Fibroblast of skin of right quadriceps (primary cell): Measurements from ENCODE around the gene TXNRD3.
A peak's percentile ranks its signal among the peaks of the same experiment; 100 is the strongest.
"Not testable (repeated sequence)": the region's sequence is repeated elsewhere in the genome, so short reads cannot be mapped to it uniquely, and the experiment has no call there.

Source experiments
- DNase-seq: peaks from one replicate; pipeline ENCODE4 v3.0.0-alpha.2; 2013

TXNRD3 gene

DNA sequence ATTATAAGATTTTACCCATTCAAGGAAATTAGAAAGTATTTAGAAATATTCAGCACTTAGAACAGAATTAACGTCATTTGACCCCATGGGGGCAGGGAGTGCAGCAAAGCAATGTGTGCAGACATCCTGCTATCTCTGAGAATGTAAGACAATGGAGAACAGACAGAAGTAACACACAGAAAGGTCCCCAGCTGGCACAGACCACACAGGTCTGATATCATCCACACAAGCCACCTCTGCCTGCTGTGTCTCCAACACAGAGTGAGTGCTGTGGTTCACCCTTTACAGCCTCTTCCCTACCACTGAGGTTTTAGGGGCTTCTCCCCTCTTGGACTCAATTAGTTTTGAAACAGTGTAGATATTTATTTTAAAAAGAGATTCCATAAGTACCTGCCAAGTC lies 16.1 kb downstream of the TXNRD3 start:
- DNase-seq: no peak

GRCh38 chr3:126636436-126636835 lies 18.5 kb downstream of the TXNRD3 start:
- no peak for DNase-seq

GRCh38 chr3:126634803-126635202 lies 20.1 kb downstream of the TXNRD3 start:
- no peak for DNase-seq

GRCh38 chr3:126630020-126630419 lies 24.9 kb downstream of the TXNRD3 start:
- DNase-seq: no peak

- DNase-seq: not testable (repeated sequence)
Observed at GRCh38 chr3:126625735-126626134, 29.2 kb downstream of the TXNRD3 start.

DNA sequence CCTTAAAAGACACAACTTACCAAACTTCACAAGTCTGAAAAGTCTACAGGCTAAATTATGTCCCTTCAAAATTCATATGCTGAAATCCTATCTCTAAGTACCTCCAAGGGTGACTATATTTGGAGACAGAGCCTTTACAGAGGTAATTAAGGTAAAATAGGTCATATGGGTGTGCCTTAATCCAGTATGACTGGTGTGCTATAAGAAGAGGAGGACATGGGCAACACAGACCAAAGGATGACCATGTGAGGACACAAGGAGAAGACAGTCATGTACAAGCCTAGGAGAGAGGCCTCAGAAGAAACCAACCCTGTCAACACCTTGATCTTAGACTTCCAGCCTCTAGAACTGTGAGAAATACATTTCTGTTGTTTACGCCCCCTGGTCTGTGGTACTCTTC lies 32.2 kb downstream of the TXNRD3 start:
- no peak for DNase-seq

DNA sequence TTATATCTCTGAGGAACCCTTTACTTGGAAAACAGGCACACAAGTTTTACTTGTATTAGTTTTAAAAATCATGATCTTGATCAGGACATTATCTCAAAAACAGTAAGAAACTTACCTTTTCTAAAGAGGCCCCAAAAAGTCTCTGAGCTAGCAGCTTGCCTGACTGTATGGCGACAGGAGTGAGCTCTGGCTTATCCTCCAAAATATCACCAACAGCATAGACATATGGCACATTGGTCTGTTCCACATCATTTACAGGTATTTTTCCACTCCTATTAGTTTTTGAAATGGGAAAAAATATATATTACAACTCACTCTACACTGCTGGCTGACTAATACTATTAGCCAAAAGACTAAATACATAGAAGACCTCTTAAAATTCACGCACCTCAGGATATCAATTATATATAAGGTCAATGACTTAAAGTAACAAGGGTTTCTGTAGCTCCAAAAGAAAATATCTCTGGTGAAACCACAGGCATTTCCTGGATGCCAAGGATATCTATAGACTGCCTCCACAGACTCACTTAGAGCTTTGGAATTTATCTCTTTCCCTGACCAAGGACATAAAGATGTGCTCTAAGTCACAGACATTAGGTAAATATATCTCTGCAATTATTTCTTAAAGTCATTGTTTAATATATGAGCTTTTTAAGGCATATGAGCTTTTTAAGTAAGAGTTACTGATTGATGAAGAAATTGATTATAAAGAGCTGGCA lies 33.1 kb downstream of the TXNRD3 start:
- peak; percentile 80 for DNase-seq

GRCh38 chr3:126621171-126621570 lies 33.8 kb downstream of the TXNRD3 start:
- peak; percentile 55 for DNase-seq

- peak; percentile 50 for DNase-seq
Observed at GRCh38 chr3:126620738-126621137, 34.2 kb downstream of the TXNRD3 start.

DNA sequence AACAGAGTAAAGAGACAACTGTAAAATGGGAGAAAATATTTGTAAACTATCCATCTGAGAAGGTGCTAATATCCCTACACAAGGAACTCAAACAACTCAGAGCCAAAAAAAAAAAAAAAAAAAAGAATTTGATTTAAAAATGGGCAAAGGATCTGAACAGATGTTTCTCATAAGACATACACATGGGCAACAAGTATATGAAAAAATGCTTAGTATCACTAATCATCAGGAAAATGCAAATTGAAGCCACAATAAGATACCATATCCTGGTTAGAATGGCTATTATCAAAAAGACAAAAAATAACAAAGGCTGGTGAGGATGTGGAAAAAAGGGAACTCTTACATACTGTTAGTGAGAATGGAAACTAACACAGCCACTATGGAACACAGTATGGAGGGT lies 36.2 kb downstream of the TXNRD3 start:
- DNase-seq: no peak

DNA sequence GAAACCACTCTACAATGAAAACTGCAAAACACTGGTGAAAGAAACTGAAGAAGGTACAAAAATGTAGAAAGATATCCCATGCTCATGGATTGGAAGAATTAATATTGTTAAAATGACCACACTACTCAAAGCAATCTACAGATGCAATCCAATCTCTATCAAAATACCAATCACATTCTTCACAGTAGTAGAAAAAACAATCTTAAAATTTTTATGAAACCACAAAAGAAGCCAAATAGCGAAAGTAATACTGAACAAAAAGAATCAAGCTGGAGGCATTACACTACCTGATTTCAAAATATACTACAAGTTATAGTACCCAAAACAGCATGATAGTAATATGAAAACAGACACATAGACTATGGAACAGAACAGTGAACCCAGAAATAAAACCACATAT lies 36.9 kb downstream of the TXNRD3 start:
- DNase-seq: peak; percentile 22

GRCh38 chr3:126617571-126617970 lies 37.4 kb downstream of the TXNRD3 start:
- DNase-seq: no peak

DNA sequence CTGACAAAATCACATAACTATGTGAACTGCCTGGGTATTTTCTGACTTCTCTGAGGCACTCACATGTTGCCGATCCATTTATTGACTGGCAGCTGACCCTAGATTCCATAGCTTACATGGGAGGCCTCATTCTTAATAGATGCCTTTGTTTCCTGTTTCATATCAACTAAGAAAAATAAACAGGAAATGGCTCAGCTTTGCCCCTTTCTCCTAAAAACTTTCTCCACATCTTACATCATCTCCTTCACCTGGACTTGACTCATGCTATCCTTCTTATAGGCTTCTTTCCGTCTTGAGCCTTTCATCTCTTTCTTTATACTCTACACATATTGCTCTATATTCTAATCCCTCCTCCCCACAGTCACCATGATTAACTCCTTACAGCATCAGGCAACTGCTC lies 38.0 kb downstream of the TXNRD3 start:
- no peak for DNase-seq

GRCh38 chr3:126613479-126614188 lies 41.3 kb downstream of the TXNRD3 start:
- peak; percentile 63 for DNase-seq

DNA sequence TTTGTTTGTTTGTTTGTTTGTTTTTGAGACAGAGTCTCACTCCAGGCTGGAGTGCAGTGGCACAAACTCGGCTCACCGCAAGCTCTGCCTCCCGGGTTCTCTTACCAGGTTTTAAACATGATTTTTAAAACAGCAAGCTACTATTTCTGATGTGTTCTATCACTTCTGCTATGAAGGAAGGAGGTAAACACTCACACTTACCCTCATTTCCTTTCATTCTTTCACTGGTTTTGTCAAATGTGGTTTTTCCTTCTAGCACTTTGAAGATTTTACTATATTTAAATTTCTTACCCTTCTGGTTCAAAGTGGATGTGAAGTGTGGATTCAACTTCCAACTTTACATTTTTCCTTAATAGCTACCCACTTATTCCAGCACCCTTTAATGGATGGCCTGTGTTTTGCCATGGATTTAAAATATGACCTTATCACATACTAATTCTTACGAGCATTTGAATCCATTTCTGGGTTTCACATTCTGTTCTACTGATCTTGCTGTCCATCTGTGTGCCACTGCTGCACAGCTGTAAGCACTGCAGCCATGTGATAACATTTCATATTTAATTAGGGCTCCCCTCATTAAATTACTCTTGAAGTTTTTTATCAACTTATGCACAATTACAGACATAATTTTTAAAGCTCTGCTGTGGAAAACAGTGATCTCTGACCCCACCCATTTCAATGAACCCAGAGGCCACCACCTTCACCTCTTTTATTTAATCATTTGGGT lies 42.3 kb downstream of the TXNRD3 start:
- DNase-seq: no peak

GRCh38 chr3:126609909-126610308 lies 45.0 kb downstream of the TXNRD3 start:
- DNase-seq: no peak

GRCh38 chr3:126607214-126607908 lies 47.6 kb downstream of the TXNRD3 start:
- DNase-seq: peak; percentile 57

DNA sequence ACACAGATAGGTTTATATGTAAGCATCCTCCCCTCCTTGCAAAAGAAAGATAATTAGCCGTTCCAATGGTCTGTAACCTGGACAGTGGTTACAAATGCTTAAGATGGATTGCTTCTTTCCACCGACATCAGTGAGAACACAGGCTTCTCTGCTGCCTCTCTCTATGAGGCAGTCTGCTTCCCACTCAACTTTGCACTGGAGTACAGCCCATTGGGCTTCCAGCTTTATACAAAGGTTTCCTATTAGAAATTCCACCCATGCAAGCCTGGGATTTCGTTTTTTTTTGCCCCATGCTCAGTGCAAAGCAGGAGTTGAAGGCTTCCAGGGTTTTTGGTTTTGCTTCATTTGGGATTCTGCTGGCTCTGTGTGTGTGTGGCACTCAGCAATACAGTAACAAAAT lies 48.9 kb downstream of the TXNRD3 start:
- DNase-seq: no peak

DNA sequence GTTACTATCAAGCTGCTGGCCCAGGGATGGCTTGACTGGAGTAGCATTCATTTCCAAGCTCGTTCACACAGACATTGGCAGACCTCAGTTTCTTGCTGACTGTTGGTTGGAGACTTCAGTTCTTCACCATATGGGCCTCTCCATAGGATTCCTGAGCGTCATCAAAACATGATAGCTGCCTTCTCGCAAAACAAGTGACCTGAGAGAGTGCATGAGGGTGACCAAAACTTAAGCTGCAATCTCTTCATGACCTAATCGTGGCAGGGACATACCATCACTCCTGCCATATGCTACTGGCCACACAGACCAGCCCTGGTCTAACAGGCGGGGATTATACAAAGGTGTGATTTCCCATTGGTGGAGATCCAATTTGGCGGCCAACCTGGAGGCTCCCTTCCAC lies 50.2 kb downstream of the TXNRD3 start:
- no peak for DNase-seq

DNA sequence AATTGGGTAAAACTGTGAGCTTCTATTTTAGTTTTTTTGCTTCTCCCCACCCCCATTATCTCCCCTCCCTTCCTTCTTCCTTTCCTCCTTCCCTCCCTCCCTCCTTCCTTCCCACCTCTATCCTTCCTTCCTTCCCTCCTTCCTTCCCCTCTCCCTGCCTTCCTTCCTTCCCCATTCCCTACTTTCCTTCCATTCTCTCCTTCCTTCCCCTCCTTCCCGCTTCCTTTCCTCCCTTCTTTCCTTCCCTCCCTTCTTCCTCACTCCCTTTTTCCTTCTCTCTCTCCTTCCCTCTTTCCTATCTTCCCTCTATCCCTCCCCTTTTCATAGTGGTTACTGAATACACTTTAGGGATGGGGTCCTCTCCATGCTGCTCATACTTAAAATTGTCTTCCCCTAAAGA lies 55.8 kb downstream of the TXNRD3 start:
- DNase-seq: no peak

GRCh38 chr3:126595479-126595878 lies 59.4 kb downstream of the TXNRD3 start:
- not testable (repeated sequence) for DNase-seq

DNA sequence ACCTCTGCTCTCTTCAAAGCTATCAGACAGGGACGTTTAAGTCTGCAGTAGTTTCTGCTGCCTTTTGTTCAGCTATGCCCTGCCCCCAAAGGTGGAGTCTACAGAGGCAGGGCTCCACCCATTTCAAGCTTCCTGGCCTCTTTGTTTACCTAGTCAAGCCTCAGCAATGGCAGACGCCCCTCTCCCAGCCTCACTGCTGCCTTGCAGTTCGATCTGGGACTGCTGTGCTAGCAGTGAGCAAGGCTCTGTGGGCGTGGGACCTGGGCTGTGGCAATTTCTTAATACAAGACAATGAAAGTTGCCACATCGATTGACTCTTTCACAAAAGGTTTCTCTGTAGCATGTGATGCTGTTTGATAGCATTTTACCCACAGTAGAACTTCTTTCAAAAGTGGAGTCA lies 63.4 kb downstream of the TXNRD3 start:
- not testable (repeated sequence) for DNase-seq

- DNase-seq: no peak
Observed at GRCh38 chr3:126582311-126582710, 72.6 kb downstream of the TXNRD3 start.
